HG02970 (cell line): ENCODE measurements around the gene SLC7A14.
"Not testable (repeated sequence)": the region's sequence is repeated elsewhere in the genome, so short reads cannot be mapped to it uniquely, and the experiment has no call there.

ENCODE experiments used
- ATAC-seq: cut with Tn5 transposase; IDR thresholded peaks from one replicate; pipeline ENCODE4 v1.9.1; 2021; ENCODE audit warnings: mild to moderate bottlenecking, moderate library complexity, moderate number of reproducible peaks; ENCODE audit not compliant: unreplicated experiment, low FRiP score

SLC7A14 gene

DNA sequence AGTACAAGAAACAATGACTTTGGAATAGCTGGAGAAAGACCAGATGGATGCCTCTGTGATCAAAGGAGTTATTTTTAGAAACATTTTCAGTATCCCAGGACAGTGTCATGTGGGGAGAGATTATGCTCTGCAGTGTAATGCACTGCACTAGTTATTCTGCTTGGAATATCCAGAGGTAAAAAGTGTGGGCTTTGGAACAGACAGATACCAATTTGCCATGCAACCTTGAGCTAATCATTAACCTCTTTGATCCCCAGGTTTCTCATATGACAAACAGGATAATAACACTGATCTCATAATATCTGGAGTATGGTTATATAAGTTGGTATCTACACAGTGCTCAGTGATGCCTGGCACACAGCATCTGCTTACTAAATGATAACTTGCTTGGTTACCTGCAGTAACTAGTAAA is 12.2 kb upstream of the SLC7A14 start:
- ATAC-seq: no peak

- ATAC-seq: no peak
These were observed 8.7 kb upstream of the SLC7A14 start for GRCh38 chr3:170594528-170594927.

- no peak for ATAC-seq
These were observed 7.8 kb upstream of the SLC7A14 start for GRCh38 chr3:170593634-170594033.

GRCh38 chr3:170589113-170589512 is 3.2 kb upstream of the SLC7A14 start:
- ATAC-seq: no peak

- ATAC-seq: no peak
These were observed 603 bp downstream of the SLC7A14 start for GRCh38 chr3:170585008-170585936.

GRCh38 chr3:170584585-170585007 is 1.3 kb downstream of the SLC7A14 start:
- ATAC-seq: no peak

DNA sequence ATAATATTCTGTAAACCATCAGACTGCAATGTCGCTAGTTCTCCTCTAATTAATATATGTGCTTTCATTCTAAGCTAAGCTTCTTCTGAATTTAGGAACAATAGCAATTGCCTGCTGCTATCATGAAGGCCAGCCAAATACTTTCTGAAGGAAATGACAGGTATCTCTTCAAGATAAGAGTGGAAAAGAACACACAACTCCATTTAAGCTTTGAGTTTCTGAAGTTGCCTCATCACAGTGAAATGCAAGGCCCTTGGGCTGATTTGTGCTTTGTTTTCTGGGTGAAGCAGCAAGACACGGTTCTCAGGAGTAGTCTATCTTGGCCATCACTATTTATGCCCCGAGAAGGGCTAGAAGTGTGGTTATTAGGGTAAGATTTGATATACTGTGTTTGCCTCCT is 6.2 kb downstream of the SLC7A14 start:
- ATAC-seq: no peak

DNA sequence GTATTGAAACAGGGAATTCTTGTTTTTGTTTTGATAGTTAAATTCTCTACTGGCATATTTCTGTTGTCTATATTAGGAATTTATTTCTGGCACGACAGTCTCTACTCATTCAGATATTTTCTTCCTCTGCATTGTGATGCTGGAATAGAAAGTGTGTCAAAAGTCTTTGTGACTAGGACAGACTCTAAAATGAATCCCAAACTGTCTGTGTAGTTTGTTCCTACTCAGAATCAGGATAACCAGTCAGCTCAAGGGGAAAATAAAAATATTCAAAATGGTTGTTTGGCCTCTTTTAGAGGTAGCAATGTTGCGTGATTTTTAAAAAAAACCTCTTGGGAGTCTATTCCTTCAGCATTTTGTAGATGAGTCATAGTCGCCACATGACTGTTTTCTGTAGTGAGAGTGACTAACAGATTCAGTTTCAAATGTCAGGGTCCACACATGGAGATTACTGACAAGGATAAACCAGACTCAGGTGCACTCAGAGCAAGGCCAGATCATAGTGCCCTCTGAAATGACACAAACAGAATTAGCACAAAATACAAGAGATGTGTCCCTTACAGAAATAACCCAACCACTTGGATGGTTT is 13.1 kb downstream of the SLC7A14 start:
- ATAC-seq: peak; percentile 97

GRCh38 chr3:170567598-170567997 is 18.3 kb downstream of the SLC7A14 start:
- ATAC-seq: not testable (repeated sequence)

DNA sequence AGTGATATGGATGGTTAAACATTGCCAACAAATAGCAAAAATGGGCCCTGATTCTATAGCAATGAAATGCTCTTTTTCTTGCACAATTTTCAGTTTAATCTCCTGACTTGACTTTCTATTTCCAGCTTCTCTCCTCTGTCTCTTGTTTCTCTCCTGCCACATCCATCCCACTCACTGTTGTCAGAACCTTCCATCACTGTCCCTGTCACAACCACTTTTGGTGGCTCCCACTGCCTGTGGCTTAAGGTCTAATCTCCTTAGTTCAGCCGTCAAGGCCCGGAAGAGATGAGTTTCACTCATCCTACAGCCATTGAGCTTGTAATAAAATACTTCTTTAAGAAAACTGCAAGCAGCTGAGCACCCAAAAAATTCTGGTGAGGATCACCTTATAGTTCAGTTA is 19.5 kb downstream of the SLC7A14 start:
- no peak for ATAC-seq

- no peak for ATAC-seq
These were observed 20.4 kb downstream of the SLC7A14 start for GRCh38 chr3:170565495-170565894.

DNA sequence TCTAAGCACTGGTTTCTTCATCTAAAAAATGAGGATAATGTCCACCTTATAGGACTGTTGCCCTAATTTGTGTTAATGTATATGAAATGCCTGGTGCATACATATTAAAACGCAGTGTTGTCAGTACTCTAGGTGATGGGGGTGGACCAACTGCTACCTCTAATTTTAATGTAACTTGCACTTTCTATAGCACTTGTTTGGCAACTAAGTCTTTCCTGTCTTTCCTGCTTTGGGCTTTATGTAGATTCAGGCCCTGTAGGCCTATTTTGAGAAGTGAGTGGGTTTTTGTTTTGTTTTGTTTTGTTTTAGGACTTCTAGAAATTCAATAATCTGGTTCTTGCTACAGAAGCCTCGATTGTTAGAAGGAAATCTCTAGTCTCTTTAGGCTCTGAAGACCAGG is 21.2 kb downstream of the SLC7A14 start:
- ATAC-seq: no peak

- ATAC-seq: no peak
These were observed 22.0 kb downstream of the SLC7A14 start for GRCh38 chr3:170563712-170564423.

DNA sequence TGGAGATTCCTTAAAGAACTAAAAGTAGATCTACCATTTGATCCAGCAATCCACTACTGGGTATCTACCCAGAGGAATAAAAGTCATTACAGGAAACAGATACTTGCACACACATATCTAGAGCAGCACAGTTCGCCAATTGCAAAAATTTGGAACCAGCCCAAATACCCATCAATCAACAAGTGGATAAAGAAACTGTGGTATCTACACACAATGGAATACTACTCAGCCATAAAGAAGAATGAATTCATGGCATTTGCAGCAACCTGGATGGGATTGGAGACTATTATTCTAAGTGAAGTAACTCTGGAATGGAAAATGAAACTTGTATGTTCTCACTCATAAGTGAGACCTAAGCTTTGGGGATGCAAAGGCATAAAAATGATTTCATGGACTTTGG is 23.8 kb downstream of the SLC7A14 start:
- no peak for ATAC-seq

GRCh38 chr3:170560717-170561382 is 25.0 kb downstream of the SLC7A14 start:
- ATAC-seq: no peak

DNA sequence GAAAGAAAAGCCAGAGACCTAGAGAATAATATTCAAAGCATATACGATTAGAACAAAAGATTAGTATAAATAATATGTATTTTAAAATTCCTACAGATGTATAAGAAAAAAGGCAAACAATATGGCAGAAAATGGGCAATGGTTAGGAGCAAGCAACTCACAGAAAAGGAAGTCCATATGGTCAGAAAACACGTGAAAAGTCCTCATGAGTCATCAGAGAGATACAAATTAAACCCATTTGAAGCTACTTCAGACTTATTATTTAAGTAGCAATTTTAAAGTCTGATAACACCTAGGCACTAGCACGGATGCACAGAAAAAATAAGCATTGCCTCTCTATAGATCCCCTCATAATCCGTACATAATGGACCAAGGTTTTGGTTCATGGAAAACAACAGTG is 25.6 kb downstream of the SLC7A14 start:
- no peak for ATAC-seq

- no peak for ATAC-seq
These were observed 27.4 kb downstream of the SLC7A14 start for GRCh38 chr3:170558427-170558826.

DNA sequence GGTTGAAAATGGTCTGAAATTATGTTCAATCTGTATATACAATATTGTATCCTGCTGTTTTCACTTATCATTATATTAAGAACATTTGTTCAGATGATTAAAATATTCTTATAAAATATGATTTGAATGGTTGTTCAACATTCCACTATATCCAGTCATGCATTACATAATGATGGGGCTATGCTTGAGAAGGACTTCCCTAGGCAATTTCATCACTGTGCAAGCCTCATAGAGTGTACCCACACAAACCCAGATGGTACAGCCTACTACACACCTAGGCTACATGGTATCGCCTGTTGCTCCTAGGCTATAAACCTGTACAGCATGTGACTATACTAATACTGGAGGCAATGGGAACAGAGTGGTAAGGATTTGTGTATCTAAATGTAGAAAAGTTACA is 30.5 kb downstream of the SLC7A14 start:
- no peak for ATAC-seq

- no peak for ATAC-seq
These were observed 31.8 kb downstream of the SLC7A14 start for GRCh38 chr3:170553788-170554757.

GRCh38 chr3:170551252-170551651 is 34.6 kb downstream of the SLC7A14 start:
- no peak for ATAC-seq
